H1 (cell line): Measurements from ENCODE around the gene TPPP. TPM values are rescaled to one million over a fixed set of nuclear protein-coding genes. Genes with fewer than 3 reads are reported as not detected.

Experiments
- CTCF ChIA-PET: fragments of 300-600 bp; sonication (Branson Sonifier 250); formaldehyde crosslinking; loops from one replicate; lab custom pipeline; 2021; ENCODE audit not compliant: partially characterized antibody; lab: Charles Lee
- POLR2A ChIA-PET: fragments of 300-600 bp; sonication (Branson Sonifier 250); formaldehyde crosslinking; loops from one replicate; lab custom pipeline; 2021; ENCODE audit warnings: inconsistent platforms; ENCODE audit not compliant: partially characterized antibody; lab: Charles Lee
- DNase-seq, 2 experiments: peaks; one replicate each; pipeline versions ENCODE4 v3.0.0 to v3.0.0-alpha.2; 2010 to 2022; ENCODE audit warnings: low spot score in 2 of 2, low read depth in 1 of 2, mixed read lengths in 1 of 2
- FAIRE-seq: peaks from 2 replicates; lab custom pipeline; 2011; peaks lifted over from hg19 to GRCh38; lab: Jason Lieb, UNC
- H2AFZ ChIP-seq: 2 replicates; pipeline ENCODE4 v1.8.1; 2012; ENCODE audit warnings: low read length, inconsistent platforms
- H2AK5ac ChIP-seq: 2 replicates; pipeline ENCODE4 v1.6.1; 2013; ENCODE audit warnings: low read depth, low read length
- H2BK120ac ChIP-seq: replicated peaks from 2 replicates; pipeline ENCODE3; 2013; ENCODE audit warnings: low read depth, low read length, inconsistent platforms
- H2BK12ac ChIP-seq: 2 replicates; pipeline ENCODE4 v1.6.1; 2013; ENCODE audit warnings: low read depth, low read length
- H2BK15ac ChIP-seq: 2 replicates; pipeline ENCODE4 v1.6.1; 2013; ENCODE audit warnings: low read length
- H2BK20ac ChIP-seq: 2 replicates; pipeline ENCODE4 v1.6.1; 2013; ENCODE audit warnings: low read length
- H2BK5ac ChIP-seq: 2 replicates; pipeline ENCODE4 v1.6.1; 2013; ENCODE audit warnings: low read depth, low read length
- H3K14ac ChIP-seq: 2 replicates; pipeline ENCODE4 v1.6.1; 2013; ENCODE audit warnings: inconsistent platforms; ENCODE audit not compliant: insufficient read length
- H3K18ac ChIP-seq: 2 replicates; pipeline ENCODE4 v1.6.1; 2013; ENCODE audit warnings: low read length; ENCODE audit errors: extremely low read depth
- H3K23ac ChIP-seq: 2 replicates; pipeline ENCODE4 v1.6.1; 2013; ENCODE audit warnings: inconsistent platforms; ENCODE audit not compliant: insufficient read length
- H3K23me2 ChIP-seq: 2 replicates; pipeline ENCODE4 v1.6.1; 2013; ENCODE audit warnings: low read depth, low read length
- H3K27ac ChIP-seq: 2 replicates; pipeline ENCODE4 v1.6.1; 2011; ENCODE audit warnings: low read depth, low read length, inconsistent platforms
- H3K27me3 ChIP-seq, 4 experiments: replicated peaks in 1 of 4; 1 replicate in 1 of 4; 2 replicates in 3 of 4; pipeline versions ENCODE4 v1.6.1 to v1.8.1; 2011 to 2013; ENCODE audit warnings: low read length in 3 of 4, mild to moderate bottlenecking in 3 of 4, inconsistent platforms in 2 of 4, mixed read lengths in 2 of 4, moderate library complexity in 1 of 4; ENCODE audit not compliant: control insufficient read depth in 3 of 4, insufficient read depth in 3 of 4; ENCODE audit errors: extremely low read depth in 1 of 4
- H3K36me3 ChIP-seq, 4 experiments: 2 replicates each; pipeline versions ENCODE4 v1.6.1 to v1.8.1; 2011 to 2013; ENCODE audit warnings: mild to moderate bottlenecking in 4 of 4, low read length in 3 of 4, moderate library complexity in 2 of 4, control low read depth in 1 of 4, inconsistent platforms in 1 of 4; ENCODE audit not compliant: insufficient read depth in 4 of 4, control insufficient read depth in 2 of 4
- H3K4ac ChIP-seq: replicated peaks from 2 replicates; pipeline ENCODE3; 2013; ENCODE audit warnings: low read length, low read depth, mixed read lengths, inconsistent platforms; ENCODE audit not compliant: insufficient read length
- H3K4me1 ChIP-seq, 4 experiments: replicated peaks in 1 of 4; 1 replicate in 1 of 4; 2 replicates in 3 of 4; pipeline versions ENCODE4 v1.6.1 to v1.8.1; 2011 to 2013; ENCODE audit warnings: low read length in 3 of 4, inconsistent platforms in 2 of 4, mixed read lengths in 1 of 4; ENCODE audit not compliant: insufficient read depth in 4 of 4, control insufficient read depth in 3 of 4
- H3K4me2 ChIP-seq, 2 experiments: 2 replicates each; pipeline versions ENCODE4 v1.6.1 to v1.8.1; 2011 to 2013; ENCODE audit warnings: low read depth in 2 of 2, low read length in 2 of 2, control low read depth in 1 of 2, inconsistent platforms in 1 of 2, mild to moderate bottlenecking in 1 of 2; ENCODE audit not compliant: insufficient read depth in 1 of 2
- H3K4me3 ChIP-seq, 4 experiments: fragments of 200-600, 300-600 bp in 1 of 4; sonication (generic), shearing (Covaris generic), sonication (Bioruptor Twin) in 1 of 4; 2 replicates each; pipeline versions ENCODE4 v1.5.1 to v1.8.1; 2011 to 2016; ENCODE audit warnings: low read length in 4 of 4, low read depth in 3 of 4, control low read depth in 2 of 4, inconsistent platforms in 2 of 4, mild to moderate bottlenecking in 2 of 4, mixed read lengths in 1 of 4, moderate library complexity in 1 of 4; ENCODE audit not compliant: insufficient read depth in 2 of 4; ENCODE audit errors: extremely low read depth in 1 of 4
- H3K56ac ChIP-seq: replicated peaks from 2 replicates; pipeline ENCODE3; 2013; ENCODE audit warnings: low read depth, mild to moderate bottlenecking, mixed read lengths, low read length, inconsistent platforms; ENCODE audit not compliant: insufficient read length
- H3K79me1 ChIP-seq: 2 replicates; pipeline ENCODE4 v1.6.1; 2013; ENCODE audit warnings: low read depth, low read length, control low read depth
- H3K79me2 ChIP-seq, 2 experiments: 2 replicates each; pipeline versions ENCODE4 v1.6.1 to v1.8.1; 2012 to 2013; ENCODE audit warnings: low read length in 2 of 2, mild to moderate bottlenecking in 2 of 2, inconsistent platforms in 1 of 2; ENCODE audit not compliant: insufficient read depth in 2 of 2, control insufficient read depth in 1 of 2
- H3K9ac ChIP-seq, 4 experiments: replicated peaks in 1 of 4; 1 replicate in 1 of 4; 2 replicates in 3 of 4; pipeline versions ENCODE4 v1.6.1 to v1.8.1; 2011 to 2013; ENCODE audit warnings: low read depth in 3 of 4, low read length in 3 of 4, control low read depth in 2 of 4, mild to moderate bottlenecking in 2 of 4, moderate library complexity in 2 of 4, inconsistent platforms in 1 of 4; ENCODE audit errors: extremely low read depth in 1 of 4
- H3K9me3 ChIP-seq, 2 experiments: 2 replicates each; pipeline versions ENCODE4 v1.6.1 to v1.8.1; 2012 to 2013; ENCODE audit warnings: mild to moderate bottlenecking in 2 of 2, moderate library complexity in 2 of 2, control low read depth in 1 of 2, inconsistent platforms in 1 of 2, low read depth in 1 of 2, low read length in 1 of 2, mixed read lengths in 1 of 2; ENCODE audit not compliant: insufficient read depth in 2 of 2
- H4K20me1 ChIP-seq, 2 experiments: replicated peaks in 1 of 2; 2 replicates each; pipeline versions ENCODE3 to v1.8.1; 2011 to 2013; ENCODE audit warnings: inconsistent platforms in 2 of 2, low read length in 2 of 2, mild to moderate bottlenecking in 1 of 2; ENCODE audit not compliant: insufficient read depth in 2 of 2, control insufficient read depth in 1 of 2
- H4K5ac ChIP-seq: 2 replicates; pipeline ENCODE4 v1.6.1; 2013; ENCODE audit warnings: low read length, low read depth, mixed read lengths, inconsistent platforms; ENCODE audit not compliant: insufficient read length
- H4K8ac ChIP-seq: 2 replicates; pipeline ENCODE4 v1.8.0; 2013; ENCODE audit warnings: mild to moderate bottlenecking, moderate library complexity, low read length, inconsistent platforms; ENCODE audit not compliant: insufficient read depth; ENCODE audit errors: extremely low read depth
- H4K91ac ChIP-seq: replicated peaks from 2 replicates; pipeline ENCODE3; 2013; ENCODE audit warnings: low read length, mixed read lengths, inconsistent platforms; ENCODE audit not compliant: insufficient read length
- ATF2 ChIP-seq: IDR thresholded peaks from 2 replicates; pipeline ENCODE4 v1.6.1; 2012; ENCODE audit warnings: low read length, inconsistent platforms
- EP300 ChIP-seq, 2 experiments: IDR thresholded peaks; 1 replicate in 1 of 2; 2 replicates in 1 of 2; pipeline ENCODE4 v1.6.1; 2011 to 2012; ENCODE audit warnings: low read depth in 2 of 2, low read length in 2 of 2, mild to moderate bottlenecking in 2 of 2, borderline replicate concordance in 1 of 2, inconsistent platforms in 1 of 2, moderate library complexity in 1 of 2
- MAFK ChIP-seq: IDR thresholded peaks from 2 replicates; pipeline ENCODE4 v1.6.1; 2012; ENCODE audit warnings: low read depth, mild to moderate bottlenecking, improper control_type of control experiment, low read length
- SIRT6 ChIP-seq: IDR thresholded peaks from one replicate; pipeline ENCODE4 v1.7.1; 2012; ENCODE audit warnings: low read length, inconsistent platforms
- SP1 ChIP-seq: IDR thresholded peaks from 2 replicates; pipeline ENCODE4 v1.6.1; 2011; ENCODE audit warnings: low read depth, low read length
- TCF12 ChIP-seq: IDR thresholded peaks from 2 replicates; pipeline ENCODE4 v1.6.1; 2011; ENCODE audit warnings: low read depth, mild to moderate bottlenecking, low read length
- whole genome bisulfite sequencing, 2 experiments: shearing (Covaris generic) in 1 of 2; methylation state at CpG; one replicate each; pipeline versions ENCODE4 v1.1.6 to v1.1.7; 2013 to 2015; ENCODE audit warnings: low lambda C conversion rate in 2 of 2, mixed read lengths in 2 of 2, inconsistent platforms in 1 of 2, low coverage in 1 of 2, missing lambda C conversion rate in 1 of 2; ENCODE audit not compliant: insufficient replicate concordance in 2 of 2, insufficient coverage in 1 of 2, insufficient read length in 1 of 2; ENCODE audit errors: extremely low coverage in 1 of 2, missing lambda C conversion rate in 1 of 2; 5-methylcytosine and 5-hydroxymethylcytosine counted together
- polyA plus RNA-seq, 7 experiments: library from polyadenylated mRNA; depleted of rRNA in 3 of 7; stranded (reverse) in 5 of 7; unstranded in 2 of 7; fragments of >200 nt in 5 of 7; fragments of 200-250 nt in 2 of 7; gene quantifications; 1 replicate in 5 of 7; 2 replicates in 1 of 7; 4 replicates in 1 of 7; pipeline versions ENCODE4 v1.2.1 to v1.2.3, GENCODE V29; 2011 to 2013; ENCODE audit warnings: missing spikeins in 2 of 7, mixed read lengths in 2 of 7
- total RNA-seq: library from RNA; stranded (reverse); fragmentation: NEBNext Ultra II Directional; extraction: Animal tissue kit (Norgen Biotek cat#: 25700); gene quantifications from 2 replicates; pipeline ENCODE4 v1.2.1, GENCODE V29; 2021

Gene TPPP
- total and polyA plus RNA-seq, 2 of the 8 experiments (the other 6 are each of a cell fraction or from before 2014, with no cell fraction given) = 0.36 to 0.93 TPM

- Histone ChIP-seq H3K27me3 (no peaks in the 10 kb centered on the region), H3K79me1 (peaks cover 17% of the 10 kb centered on the region), H3K9ac (no peak overlapping the region), H3K23ac (no peak overlapping the region), H3K36me3 (peaks cover 13 to 31% (median 26%) of the 10 kb centered on the region in 4 experiments), H3K4ac (no peak overlapping the region), H4K91ac (no peak overlapping the region), H2AFZ (no peak overlapping the region), H3K18ac (no peak overlapping the region), H2BK15ac (no peak overlapping the region), H4K5ac (no peak overlapping the region), H2BK5ac (no peak overlapping the region), H3K56ac (no peak overlapping the region), H4K20me1 (peaks cover 5 to 18% of the 10 kb centered on the region in 2 experiments), H3K4me1 (no peaks in the 10 kb centered on the region), H3K79me2 (peaks cover 7 to 36% of the 10 kb centered on the region in 2 experiments), H3K4me2 (no peak overlapping the region), H2AK5ac (no peak overlapping the region), H4K8ac (no peak overlapping the region), H2BK120ac (no peak overlapping the region), H3K23me2 (no peaks in the 10 kb centered on the region; the same call in 1 of the 2 replicates), H3K14ac (no peak overlapping the region), H2BK12ac (no peak overlapping the region), H3K4me3 (no peak overlapping the region), H3K27ac (no peak overlapping the region), H3K9me3 (no peaks in the 10 kb centered on the region), H2BK20ac (no peak overlapping the region)
- TF ChIP-seq EP300 (IDR thresholded peaks at IDR 0.05; ENCODE audit: borderline replicate concordance in 1 of 2, low read depth in 2 of 2, low read length in 2 of 2) (no peak), ATF2 (no peak), SP1 (no peak), MAFK (no peak), SIRT6 (no peak), TCF12 (no peak)
- FAIRE-seq (no peak), DNase-seq (peak in 1 of 2 experiments; percentile 20)
- WGBS, 2 experiments = 95% methylated on average over 16 of the region's 16 CpGs; no CpG with 5 or more reads in 1 of the 2 experiments
- ChIA-PET CTCF (no interaction called here), POLR2A (interaction anchor here (0.7 kb wide), 1 partner anchor 8 kb away, joined by 3 read pairs; no protein-coding TSS in a partner anchor)
Observed at GRCh38 chr5:619444-619843, 73.7 kb downstream of the TPPP start.
